Neural cell (in vitro differentiated cells): ENCODE results near the gene IYD. TPM values are rescaled to one million over a fixed set of nuclear protein-coding genes. Genes with fewer than 3 reads are reported as not detected.

Source experiments
- H2AFZ ChIP-seq: fragments of 200-600, 300-800 bp; sonication (generic), shearing (Covaris generic); 2 replicates; pipeline ENCODE4 v1.6.0; 2014; ENCODE audit warnings: low read depth, mild to moderate bottlenecking, antibody characterized with exemption, low read length, moderate library complexity
- H3F3A ChIP-seq: fragments of 200-600 bp; shearing (Covaris generic); 2 replicates; pipeline ENCODE4 v1.6.1; 2016; ENCODE audit warnings: mild to moderate bottlenecking, moderate library complexity, mixed read lengths, antibody characterized with exemption, low read length; ENCODE audit not compliant: insufficient read depth, poor library complexity, severe bottlenecking
- H3K27ac ChIP-seq: fragments of 200-600, 300-800 bp; sonication (generic), shearing (Covaris generic); 2 replicates; pipeline ENCODE4 v1.5.1; 2014; ENCODE audit warnings: mild to moderate bottlenecking, low read length, moderate library complexity
- H3K27me3 ChIP-seq: fragments of 300-800, 200-600 bp; sonication (generic), shearing (Covaris generic); 2 replicates; pipeline ENCODE4 v1.6.0; 2014; ENCODE audit warnings: mild to moderate bottlenecking, low read depth, low read length, moderate library complexity; ENCODE audit not compliant: insufficient read depth
- H3K36me3 ChIP-seq: fragments of 300-800, 200-600 bp; sonication (generic), shearing (Covaris generic); 2 replicates; pipeline ENCODE4 v1.5.1; 2014; ENCODE audit warnings: mild to moderate bottlenecking, antibody characterized with exemption, low read length, moderate library complexity; ENCODE audit not compliant: insufficient read depth
- H3K4me2 ChIP-seq: fragments of 300-800, 200-600 bp; sonication (generic), shearing (Covaris generic); 2 replicates; pipeline ENCODE4 v1.6.0; 2014; ENCODE audit warnings: mild to moderate bottlenecking, low read length
- H3K4me3 ChIP-seq: fragments of 300-800, 200-600 bp; sonication (generic), shearing (Covaris generic); 2 replicates; pipeline ENCODE4 v1.5.1; 2014; ENCODE audit warnings: mild to moderate bottlenecking, low read length, moderate library complexity
- H3K79me2 ChIP-seq: fragments of 200-600 bp; shearing (Covaris generic); replicated peaks from 2 replicates; pipeline ENCODE4 v1.6.0; 2014; ENCODE audit warnings: mild to moderate bottlenecking, low read length, moderate library complexity; ENCODE audit not compliant: insufficient read depth
- H3K9ac ChIP-seq: fragments of 300-800, 200-600 bp; sonication (generic), shearing (Covaris generic); 2 replicates; pipeline ENCODE4 v1.6.1; 2016; ENCODE audit warnings: mild to moderate bottlenecking, low read length, mixed read lengths
- H3K9me2 ChIP-seq: fragments of 200-600 bp; shearing (Covaris generic); 2 replicates; pipeline ENCODE4 v1.6.1; 2016; ENCODE audit warnings: mild to moderate bottlenecking, low read length, mixed read lengths; ENCODE audit not compliant: insufficient read depth
- H3K9me3 ChIP-seq: fragments of 200-600, 300-800 bp; sonication (generic), shearing (Covaris generic); 2 replicates; pipeline ENCODE4 v1.6.1; 2016; ENCODE audit warnings: mild to moderate bottlenecking, mixed run types, low read length, moderate library complexity, mixed read lengths
- H4K20me1 ChIP-seq: fragments of 200-600 bp; shearing (Covaris generic); 2 replicates; pipeline ENCODE4 v1.6.1; 2016; ENCODE audit warnings: mild to moderate bottlenecking, mixed run types; ENCODE audit not compliant: insufficient read depth
- EP300 ChIP-seq: fragments of 450-650 bp; conservative IDR thresholded peaks from 2 replicates; pipeline ENCODE4 v1.6.1; 2014; ENCODE audit warnings: antibody characterized with exemption, mild to moderate bottlenecking, moderate library complexity; ENCODE audit not compliant: poor library complexity, severe bottlenecking
- EZH2 ChIP-seq: fragments of 200-600, 300-800 bp; shearing (Covaris generic), sonication (generic); IDR thresholded peaks from 2 replicates; pipeline ENCODE4 v1.6.1; 2014; ENCODE audit warnings: antibody characterized with exemption, low read length, borderline replicate concordance, mild to moderate bottlenecking; ENCODE audit not compliant: insufficient read depth, poor library complexity, severe bottlenecking
- MXI1 ChIP-seq: fragments of 450-650 bp; conservative IDR thresholded peaks from 2 replicates; pipeline ENCODE4 v1.6.1; 2014; ENCODE audit warnings: antibody characterized with exemption, mild to moderate bottlenecking; ENCODE audit not compliant: poor library complexity, severe bottlenecking
- POLR2AphosphoS5 ChIP-seq: IDR thresholded peaks from 2 replicates; pipeline ENCODE4 v1.6.1; 2012
- RAD21 ChIP-seq: fragments of 450-650 bp; conservative IDR thresholded peaks from 2 replicates; pipeline ENCODE4 v1.6.1; 2014; ENCODE audit warnings: antibody characterized with exemption, mild to moderate bottlenecking, moderate library complexity
- SMC3 ChIP-seq: fragments of 450-650 bp; conservative IDR thresholded peaks from 2 replicates; pipeline ENCODE4 v1.6.1; 2014; ENCODE audit warnings: antibody characterized with exemption, mild to moderate bottlenecking, moderate library complexity; ENCODE audit not compliant: poor library complexity
- TAF1 ChIP-seq: IDR thresholded peaks from 2 replicates; pipeline ENCODE4 v1.6.1; 2012; ENCODE audit warnings: low read depth
- polyA plus RNA-seq: library from polyadenylated mRNA; depleted of rRNA; stranded (reverse); fragments of >200 nt; gene quantifications from 2 replicates; pipeline ENCODE4 v1.2.3, GENCODE V29; 2014
- small RNA-seq, 3 experiments: library from RNA; depleted of rRNA; stranded (forward); fragments of <200 nt; gene quantifications; one replicate each; pipeline ENCODE3, GENCODE V24; 2012
- TF ChIP-seq, protein P1 (sequence below): IDR thresholded peaks from 2 replicates; pipeline ENCODE4 v1.6.1; 2012; ENCODE audit warnings: borderline replicate concordance

Gene IYD
- polyA plus RNA-seq, 1 donor from 2014 or later, result not detected

DNA sequence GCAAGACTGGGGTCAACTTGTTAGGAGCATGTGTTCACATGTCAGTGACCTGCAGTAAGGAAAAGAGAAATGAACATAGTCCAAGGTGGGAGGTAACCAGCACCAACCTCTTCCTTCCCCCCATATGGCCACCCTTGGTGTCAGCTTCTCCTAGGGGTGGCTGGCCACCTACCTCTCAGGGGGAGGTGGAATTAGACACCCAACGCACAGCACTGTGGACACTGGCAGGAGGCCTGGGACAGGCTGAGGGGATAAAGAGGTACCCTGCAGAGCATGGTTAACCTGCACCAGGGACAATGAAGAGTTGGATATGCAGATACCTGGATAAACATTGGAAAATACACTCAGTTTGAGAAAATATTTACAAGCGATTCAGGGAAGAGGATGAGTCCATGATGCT is 84.5 kb downstream of the IYD start:
- H3K4me2 ChIP-seq, result no peak overlapping the region
- TF ChIP-seq RAD21 (no peak), EZH2 (no peak), EP300 (no peak), MXI1 (no peak), SMC3 (no peak), POLR2AphosphoS5 (no peak), TAF1 (no peak)
- TF ChIP-seq, protein P1, sequence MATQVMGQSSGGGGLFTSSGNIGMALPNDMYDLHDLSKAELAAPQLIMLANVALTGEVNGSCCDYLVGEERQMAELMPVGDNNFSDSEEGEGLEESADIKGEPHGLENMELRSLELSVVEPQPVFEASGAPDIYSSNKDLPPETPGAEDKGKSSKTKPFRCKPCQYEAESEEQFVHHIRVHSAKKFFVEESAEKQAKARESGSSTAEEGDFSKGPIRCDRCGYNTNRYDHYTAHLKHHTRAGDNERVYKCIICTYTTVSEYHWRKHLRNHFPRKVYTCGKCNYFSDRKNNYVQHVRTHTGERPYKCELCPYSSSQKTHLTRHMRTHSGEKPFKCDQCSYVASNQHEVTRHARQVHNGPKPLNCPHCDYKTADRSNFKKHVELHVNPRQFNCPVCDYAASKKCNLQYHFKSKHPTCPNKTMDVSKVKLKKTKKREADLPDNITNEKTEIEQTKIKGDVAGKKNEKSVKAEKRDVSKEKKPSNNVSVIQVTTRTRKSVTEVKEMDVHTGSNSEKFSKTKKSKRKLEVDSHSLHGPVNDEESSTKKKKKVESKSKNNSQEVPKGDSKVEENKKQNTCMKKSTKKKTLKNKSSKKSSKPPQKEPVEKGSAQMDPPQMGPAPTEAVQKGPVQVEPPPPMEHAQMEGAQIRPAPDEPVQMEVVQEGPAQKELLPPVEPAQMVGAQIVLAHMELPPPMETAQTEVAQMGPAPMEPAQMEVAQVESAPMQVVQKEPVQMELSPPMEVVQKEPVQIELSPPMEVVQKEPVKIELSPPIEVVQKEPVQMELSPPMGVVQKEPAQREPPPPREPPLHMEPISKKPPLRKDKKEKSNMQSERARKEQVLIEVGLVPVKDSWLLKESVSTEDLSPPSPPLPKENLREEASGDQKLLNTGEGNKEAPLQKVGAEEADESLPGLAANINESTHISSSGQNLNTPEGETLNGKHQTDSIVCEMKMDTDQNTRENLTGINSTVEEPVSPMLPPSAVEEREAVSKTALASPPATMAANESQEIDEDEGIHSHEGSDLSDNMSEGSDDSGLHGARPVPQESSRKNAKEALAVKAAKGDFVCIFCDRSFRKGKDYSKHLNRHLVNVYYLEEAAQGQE, result no peak
- H2AFZ ChIP-seq, result no peak overlapping the region
- no peaks in the 10 kb centered on the region for H3K79me2 ChIP-seq
- no peaks in the 10 kb centered on the region for H3K36me3 ChIP-seq
- no peaks in the 10 kb centered on the region for H3K9me3 ChIP-seq
- H3K9me2 ChIP-seq, result no peaks in the 10 kb centered on the region
- H3K4me3 ChIP-seq, result no peak overlapping the region
- no peaks in the 10 kb centered on the region for H4K20me1 ChIP-seq
- no peaks in the 10 kb centered on the region for H3K27me3 ChIP-seq
- no peak overlapping the region for H3K27ac ChIP-seq
- no peak overlapping the region for H3K9ac ChIP-seq
- no peaks in the 10 kb centered on the region for H3F3A ChIP-seq

Small RNAs within 50 kb of the gene (small RNA-seq; reads per million reads assigned to genes)
- gene RNU4-7P, result 0.07 to 5.6 (median 0.55) reads per million in 3 experiments

Other genes with a start within 250 kb of the IYD start
- gene PPP1R14C, start 226.0 kb upstream of the IYD start, polyA plus RNA-seq, result 9.9 and 14.0 TPM in 2 replicates
- gene PLEKHG1, start 230.9 kb downstream of the IYD start, polyA plus RNA-seq, result 2.2 and 2.6 TPM in 2 replicates